ENCODE data around the gene AFF2. TPM values are rescaled to one million over a fixed set of nuclear protein-coding genes. Genes with fewer than 3 reads are reported as not detected.

AFF2 gene
- polyA plus RNA-seq, 1 experiment, result not detected

DNA sequence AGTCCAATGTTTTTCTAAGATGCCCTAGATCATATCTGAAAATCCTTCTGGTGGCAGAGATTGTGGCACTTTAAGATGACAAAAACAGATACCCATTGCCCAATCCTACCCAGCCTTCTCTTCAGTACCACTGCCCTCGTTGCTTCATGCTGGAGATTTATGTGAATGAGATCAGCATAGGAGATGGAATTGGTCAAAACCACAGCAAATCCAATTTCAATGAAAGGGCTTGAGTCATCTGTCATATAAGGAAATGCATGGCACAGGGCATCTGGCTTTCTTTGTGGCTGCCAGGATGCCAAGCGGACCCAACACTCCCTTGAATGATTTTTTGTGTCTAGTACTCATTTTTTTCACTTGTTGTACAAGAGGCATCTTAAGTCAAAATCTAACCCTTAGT is 16.8 kb downstream of the AFF2 start:
- Histone ChIP-seq H3K4me3 (ENCODE audit: low read depth, low read length) (no peak overlapping the region), H3K27me3 (ENCODE audit: control insufficient read depth, insufficient read depth, low read length) (no peaks in the 10 kb centered on the region), H3K36me3 (ENCODE audit: control insufficient read depth, insufficient read depth, low read length) (no peaks in the 10 kb centered on the region)
- DNase-seq (ENCODE audit: low read depth), result no peak
- ChIA-PET CTCF (no interaction called here), POLR2A (no interaction called here)
- no peak for TF ChIP-seq CTCF (IDR thresholded peaks at IDR 0.05; ENCODE audit: insufficient read depth, low read depth, low read length)

DNA sequence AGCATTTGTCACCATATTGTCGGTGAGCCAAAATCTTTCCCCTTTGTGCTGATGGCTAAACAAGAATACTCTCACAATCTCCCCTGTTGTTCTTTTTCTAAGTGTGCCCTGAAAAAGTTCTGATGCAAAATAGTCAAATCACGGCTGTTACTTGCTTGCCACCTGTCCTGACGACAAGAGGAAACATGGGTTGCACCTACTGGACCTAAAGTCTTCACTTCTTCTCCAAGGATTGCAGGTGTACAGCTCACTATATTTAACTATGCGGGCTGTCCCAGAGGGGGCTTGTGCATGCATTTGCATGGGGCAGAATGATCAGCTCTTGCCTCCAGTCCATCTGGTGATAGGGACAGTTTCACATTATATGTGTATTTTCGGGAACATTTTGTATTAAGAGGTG is 21.6 kb downstream of the AFF2 start:
- ChIA-PET CTCF (no interaction called here), POLR2A (no interaction called here)
- DNase-seq (ENCODE audit: low read depth), result no peak

GRCh38 chrX:148523303-148524080 is 23.1 kb downstream of the AFF2 start:
- no peaks in the 10 kb centered on the region for H3K36me3 ChIP-seq (ENCODE audit: control insufficient read depth, insufficient read depth, low read length)
- no peak overlapping the region for H3K4me3 ChIP-seq (ENCODE audit: low read depth, low read length)
- ChIA-PET POLR2A (no interaction called here), CTCF (no interaction called here)
- TF ChIP-seq CTCF (IDR thresholded peaks at IDR 0.05; ENCODE audit: insufficient read depth, low read depth, low read length), result no peak
- DNase-seq (ENCODE audit: low read depth), result no peak
- H3K27me3 ChIP-seq (ENCODE audit: control insufficient read depth, insufficient read depth, low read length), result no peaks in the 10 kb centered on the region

More for the DNA sequence above, 21.6 kb downstream of the AFF2 start:
- TF ChIP-seq CTCF (IDR thresholded peaks at IDR 0.05; ENCODE audit: insufficient read depth, low read depth, low read length), result no peak
- Histone ChIP-seq H3K27me3 (ENCODE audit: control insufficient read depth, insufficient read depth, low read length) (no peaks in the 10 kb centered on the region), H3K4me3 (ENCODE audit: low read depth, low read length) (no peak overlapping the region), H3K36me3 (ENCODE audit: control insufficient read depth, insufficient read depth, low read length) (no peaks in the 10 kb centered on the region)

GRCh38 chrX:148530464-148531077 is 30.2 kb downstream of the AFF2 start:
- ChIA-PET CTCF (interaction anchor here (0.5 to 1.9 kb wide), 6 partner anchors 9 to 1115 kb away, joined by 3 to 7 read pairs (median 5); no protein-coding TSS in a partner anchor), POLR2A (no interaction called here)
- no peaks in the 10 kb centered on the region for H3K36me3 ChIP-seq (ENCODE audit: control insufficient read depth, insufficient read depth, low read length)
- peak; percentile 61 for TF ChIP-seq CTCF (IDR thresholded peaks at IDR 0.05; ENCODE audit: insufficient read depth, low read depth, low read length)
- H3K4me3 ChIP-seq (ENCODE audit: low read depth, low read length), result no peak overlapping the region
- no peaks in the 10 kb centered on the region for H3K27me3 ChIP-seq (ENCODE audit: control insufficient read depth, insufficient read depth, low read length)
- no peak for DNase-seq (ENCODE audit: low read depth)

DNA sequence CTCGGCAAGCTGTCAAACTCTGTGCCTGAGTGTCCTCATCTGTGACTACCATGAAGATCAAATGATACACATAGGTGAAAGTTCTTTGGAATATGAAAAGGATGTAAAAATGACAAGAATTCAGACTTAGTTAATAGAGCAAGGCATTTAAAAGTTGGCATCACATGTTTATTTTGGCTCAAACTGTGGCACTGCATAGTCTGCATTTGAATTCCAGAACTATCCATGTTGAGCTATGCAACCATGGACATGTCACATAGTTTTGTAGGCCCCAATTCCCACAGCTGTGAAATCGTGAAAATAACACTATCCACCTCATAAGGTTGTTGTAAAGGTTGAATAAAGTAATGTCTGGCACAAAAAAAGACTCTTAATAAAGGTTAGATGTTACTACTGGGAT is 33.9 kb downstream of the AFF2 start:
- Histone ChIP-seq H3K27me3 (ENCODE audit: control insufficient read depth, insufficient read depth, low read length) (no peaks in the 10 kb centered on the region), H3K36me3 (ENCODE audit: control insufficient read depth, insufficient read depth, low read length) (no peaks in the 10 kb centered on the region), H3K4me3 (ENCODE audit: low read depth, low read length) (no peak overlapping the region)
- no peak for DNase-seq (ENCODE audit: low read depth)
- TF ChIP-seq CTCF (IDR thresholded peaks at IDR 0.05; ENCODE audit: insufficient read depth, low read depth, low read length), result no peak
- ChIA-PET CTCF (interaction anchor here (0.9 kb wide), 1 partner anchor 753 kb away, joined by 3 read pairs; no protein-coding TSS in a partner anchor), POLR2A (no interaction called here)
